ENCODE data around the gene CCDC92B. TPM values are rescaled to one million over a fixed set of nuclear protein-coding genes. Genes with fewer than 3 reads are reported as not detected.

CCDC92B gene
- total and polyA plus RNA-seq, 10 of the 15 experiments (the other 5 are each of a cell fraction or from before 2014, with no cell fraction given) = not detected

DNA sequence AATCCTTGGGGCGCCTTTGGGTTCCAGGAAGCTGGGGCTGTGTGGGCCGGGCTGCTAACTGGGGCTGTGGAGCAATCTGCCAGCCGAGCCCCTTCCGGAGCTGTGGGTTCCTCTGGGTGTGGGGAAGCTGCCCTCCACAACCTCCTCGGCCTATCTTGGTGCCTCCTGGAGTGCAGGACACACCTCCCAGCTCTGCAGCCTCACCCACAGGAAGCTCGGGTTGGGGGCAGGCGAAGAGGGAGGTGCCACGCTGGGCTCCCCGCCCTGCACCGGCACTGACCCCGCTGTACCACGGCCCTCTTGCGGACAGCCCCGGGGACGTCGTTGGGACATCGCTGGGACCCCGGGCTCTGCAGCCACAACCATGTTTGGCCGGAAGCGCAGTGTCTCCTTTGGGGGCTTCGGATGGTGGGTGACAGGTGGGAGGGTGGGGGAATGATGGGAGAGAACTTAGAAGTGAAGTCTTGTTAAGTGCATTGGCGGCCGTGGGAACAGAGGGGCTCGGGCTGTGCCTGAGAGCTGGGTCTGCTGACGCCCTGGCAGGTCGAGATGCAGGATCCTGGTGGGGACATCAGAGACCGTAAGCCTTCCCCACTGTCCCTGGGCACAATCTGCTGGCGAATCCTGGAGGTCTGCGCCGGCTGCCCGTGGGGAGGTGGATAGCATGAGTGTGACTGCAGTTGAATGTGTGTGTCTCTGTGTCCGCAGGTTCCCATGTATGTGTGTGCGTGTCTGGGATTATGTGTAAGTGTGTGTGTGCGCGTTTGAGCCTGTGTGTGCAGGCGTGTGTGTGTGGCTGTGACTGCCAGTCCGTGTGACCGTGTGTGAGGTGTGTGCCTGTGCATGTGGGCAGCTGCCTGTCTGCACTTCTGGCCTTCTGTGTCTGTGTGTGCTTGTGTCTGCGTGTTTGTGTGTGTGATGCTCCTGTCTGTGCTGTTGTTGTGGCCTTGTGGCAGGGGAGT lies 47.0 kb upstream of the CCDC92B start, which contains the start of gene RAP1GAP2:
RAP1GAP2 (plus strand) TSS at position 275 of the 962 bp plus-strand sequence; CDS start at position 365, 90 bp downstream.
- Histone ChIP-seq H3K27ac (ENCODE audit: control insufficient read depth, insufficient read depth) (no peak within 1 kb of the TSS), H3K79me2 (ENCODE audit: control insufficient read depth, insufficient read depth, low read length) (no peaks in the 10 kb centered on the region), H3K27me3 (replicated peaks in 1 of 2; ENCODE audit: control insufficient read depth in 2 of 2, insufficient read depth in 2 of 2, low read length in 1 of 2) (peaks cover 0 to 3% of the 10 kb centered on the region in 2 experiments; a peak in 1 of 4 replicates), H3K9me3 (replicated peaks; ENCODE audit: control insufficient read depth, insufficient read depth, low read length) (no peaks in the 10 kb centered on the region), H3K4me1 (ENCODE audit: control insufficient read depth, insufficient read depth, low read length) (peaks cover 22% of the 10 kb centered on the region), H3K4me3 (peak within 1 kb of the TSS; percentile 44; the same call in 1 of the 2 replicates), H4K20me1 (ENCODE audit: control insufficient read depth, insufficient read depth) (no peaks in the 10 kb centered on the region), H3K9ac (ENCODE audit: control insufficient read depth, insufficient read depth, low read length) (no peak within 1 kb of the TSS), H3K36me3 (ENCODE audit: control insufficient read depth in 2 of 2, insufficient read depth in 2 of 2, low read length in 1 of 2) (no peaks in the 10 kb centered on the region), H2AFZ (ENCODE audit: control insufficient read depth, low read depth, low read length) (peak within 1 kb of the TSS; percentile 25; the same call in 1 of the 2 replicates), H3K4me2 (ENCODE audit: control insufficient read depth, insufficient read depth) (peak within 1 kb of the TSS; percentile 53)
- FAIRE-seq (no peak), ATAC-seq (peak; percentile 74), DNase-seq (ENCODE audit: low read depth, low spot score) (no peak)
- BruUV-seq (replicated peaks) = no TSS peak
- ChIA-PET CTCF (no interaction called here), RAD21 (ENCODE audit: unreplicated experiment) (no interaction called here), SMC1A (ENCODE audit: uncharacterized antibody, unreplicated experiment) (no interaction called here), POLR2A (no interaction called here)
- intact Hi-C loops (cut with micrococcal nuclease; ENCODE audit: unreplicated experiment) (no loop called here), in situ Hi-C loops (cut with MboI) (no loop called here)
- TF ChIP-seq MTA2 (IDR thresholded peaks at IDR 0.05; ENCODE audit: low read depth) = no peak
- no peak for TF ChIP-seq IKZF1 (conservative IDR thresholded peaks at IDR 0.05)
- TF ChIP-seq SREBF1 (IDR thresholded peaks at IDR 0.05; ENCODE audit: low read length) = no peak
- TF ChIP-seq, protein P1, sequence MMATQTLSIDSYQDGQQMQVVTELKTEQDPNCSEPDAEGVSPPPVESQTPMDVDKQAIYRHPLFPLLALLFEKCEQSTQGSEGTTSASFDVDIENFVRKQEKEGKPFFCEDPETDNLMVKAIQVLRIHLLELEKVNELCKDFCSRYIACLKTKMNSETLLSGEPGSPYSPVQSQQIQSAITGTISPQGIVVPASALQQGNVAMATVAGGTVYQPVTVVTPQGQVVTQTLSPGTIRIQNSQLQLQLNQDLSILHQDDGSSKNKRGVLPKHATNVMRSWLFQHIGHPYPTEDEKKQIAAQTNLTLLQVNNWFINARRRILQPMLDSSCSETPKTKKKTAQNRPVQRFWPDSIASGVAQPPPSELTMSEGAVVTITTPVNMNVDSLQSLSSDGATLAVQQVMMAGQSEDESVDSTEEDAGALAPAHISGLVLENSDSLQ (IDR thresholded peaks at IDR 0.05) = no peak
- no peak for TF ChIP-seq CHD1 (IDR thresholded peaks at IDR 0.05; ENCODE audit: low read depth, low read length)
- TF ChIP-seq RB1 (IDR thresholded peaks at IDR 0.05; ENCODE audit: borderline replicate concordance) = no peak
- no peak for TF ChIP-seq RELA (IDR thresholded peaks at IDR 0.05; ENCODE audit: borderline replicate concordance, partially characterized antibody)
- TF ChIP-seq, protein P2, sequence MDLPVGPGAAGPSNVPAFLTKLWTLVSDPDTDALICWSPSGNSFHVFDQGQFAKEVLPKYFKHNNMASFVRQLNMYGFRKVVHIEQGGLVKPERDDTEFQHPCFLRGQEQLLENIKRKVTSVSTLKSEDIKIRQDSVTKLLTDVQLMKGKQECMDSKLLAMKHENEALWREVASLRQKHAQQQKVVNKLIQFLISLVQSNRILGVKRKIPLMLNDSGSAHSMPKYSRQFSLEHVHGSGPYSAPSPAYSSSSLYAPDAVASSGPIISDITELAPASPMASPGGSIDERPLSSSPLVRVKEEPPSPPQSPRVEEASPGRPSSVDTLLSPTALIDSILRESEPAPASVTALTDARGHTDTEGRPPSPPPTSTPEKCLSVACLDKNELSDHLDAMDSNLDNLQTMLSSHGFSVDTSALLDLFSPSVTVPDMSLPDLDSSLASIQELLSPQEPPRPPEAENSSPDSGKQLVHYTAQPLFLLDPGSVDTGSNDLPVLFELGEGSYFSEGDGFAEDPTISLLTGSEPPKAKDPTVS (IDR thresholded peaks at IDR 0.05; ENCODE audit: low read depth, low read length) = no peak
- WGBS (ENCODE audit: insufficient coverage, insufficient replicate concordance, low lambda C conversion rate, missing lambda C conversion rate) = 4% methylated on average over 37 of the region's 39 CpGs

Data from GM12878 (cell line).